Femur (tissue), 1 donor: Measurements from ENCODE around the gene KCNC3.
"Not testable (repeated sequence)": the region's sequence is repeated elsewhere in the genome, so short reads cannot be mapped to it uniquely, and the experiment has no call there.

Experiments used
- DNase-seq: peaks from one replicate; pipeline ENCODE4 v3.0.0-alpha.2; 2017

The KCNC3 gene

DNA sequence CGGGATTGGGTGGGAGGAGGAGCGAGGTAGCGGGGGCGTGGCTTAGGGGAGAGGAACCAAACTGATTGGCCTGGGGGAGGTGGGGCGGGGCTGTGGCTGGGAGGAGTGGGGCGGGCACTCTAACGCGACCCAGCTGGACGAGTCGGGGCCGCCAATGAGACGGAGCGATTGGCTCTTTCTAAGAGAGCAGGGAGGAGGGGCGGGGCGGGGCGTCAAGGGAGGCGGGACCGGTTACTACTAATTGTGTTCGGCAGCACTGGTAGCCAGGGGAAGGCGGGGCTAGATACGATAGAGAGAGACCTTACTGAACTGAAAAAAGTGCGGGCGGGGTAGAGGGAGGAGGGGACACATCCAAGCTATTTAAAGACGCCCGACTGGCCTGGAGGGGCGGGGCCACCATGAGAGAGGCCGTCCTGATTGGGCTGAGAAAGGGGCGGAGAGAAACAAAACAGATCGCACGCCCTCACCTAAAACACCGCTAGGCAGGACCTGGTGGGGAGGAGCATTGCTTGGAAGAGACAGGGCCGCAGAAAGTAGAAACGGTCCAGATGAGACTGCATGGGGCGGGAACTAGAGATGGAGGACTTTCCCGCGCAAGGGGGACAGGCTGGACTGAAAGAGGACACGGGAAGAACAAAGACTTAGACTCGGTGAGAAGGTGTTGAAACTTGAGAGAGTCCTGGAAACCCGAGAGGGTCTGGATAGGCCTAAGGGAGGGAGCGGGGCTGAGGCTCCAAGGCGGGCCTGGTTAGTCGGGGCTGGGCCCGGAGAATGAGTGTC lies at the start of gene KCNC3:
TSS of gene KCNC3 (minus strand) at position 232 of the 780 bp plus-strand sequence. CDS start 295 bp downstream, outside the sequence.
- peak; percentile 98 for DNase-seq

DNA sequence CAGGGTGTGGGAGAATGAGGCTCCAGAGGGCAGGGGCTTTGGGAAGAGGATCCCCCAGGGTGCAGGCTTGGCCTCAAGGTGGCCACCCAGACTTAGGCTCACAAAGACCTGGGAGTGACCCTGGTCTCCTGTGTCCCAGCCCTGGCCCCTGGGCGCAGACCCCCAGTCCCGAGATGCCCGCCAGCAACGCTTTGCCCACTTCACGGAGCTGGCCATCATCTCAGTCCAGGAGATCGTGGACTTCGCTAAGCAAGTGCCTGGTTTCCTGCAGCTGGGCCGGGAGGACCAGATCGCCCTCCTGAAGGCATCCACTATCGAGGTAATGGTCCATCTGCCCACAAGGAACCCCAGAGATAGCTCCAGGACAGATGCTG lies 49.7 kb upstream of the KCNC3 start:
- DNase-seq: no peak

DNA sequence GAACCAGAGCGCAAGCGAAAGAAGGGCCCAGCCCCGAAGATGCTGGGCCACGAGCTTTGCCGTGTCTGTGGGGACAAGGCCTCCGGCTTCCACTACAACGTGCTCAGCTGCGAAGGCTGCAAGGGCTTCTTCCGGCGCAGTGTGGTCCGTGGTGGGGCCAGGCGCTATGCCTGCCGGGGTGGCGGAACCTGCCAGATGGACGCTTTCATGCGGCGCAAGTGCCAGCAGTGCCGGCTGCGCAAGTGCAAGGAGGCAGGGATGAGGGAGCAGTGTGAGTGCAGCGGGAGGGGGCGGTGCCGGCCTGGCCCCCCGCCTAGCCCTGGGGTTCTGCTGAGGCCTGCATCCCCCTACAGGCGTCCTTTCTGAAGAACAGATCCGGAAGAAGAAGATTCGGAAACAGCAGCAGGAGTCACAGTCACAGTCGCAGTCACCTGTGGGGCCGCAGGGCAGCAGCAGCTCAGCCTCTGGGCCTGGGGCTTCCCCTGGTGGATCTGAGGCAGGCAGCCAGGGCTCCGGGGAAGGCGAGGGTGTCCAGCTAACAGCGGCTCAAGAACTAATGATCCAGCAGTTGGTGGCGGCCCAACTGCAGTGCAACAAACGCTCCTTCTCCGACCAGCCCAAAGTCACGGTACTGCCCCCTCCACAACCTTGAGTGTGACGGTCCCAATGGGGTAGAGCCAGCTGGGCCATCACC lies 49.1 kb upstream of the KCNC3 start:
- no peak for DNase-seq

DNA sequence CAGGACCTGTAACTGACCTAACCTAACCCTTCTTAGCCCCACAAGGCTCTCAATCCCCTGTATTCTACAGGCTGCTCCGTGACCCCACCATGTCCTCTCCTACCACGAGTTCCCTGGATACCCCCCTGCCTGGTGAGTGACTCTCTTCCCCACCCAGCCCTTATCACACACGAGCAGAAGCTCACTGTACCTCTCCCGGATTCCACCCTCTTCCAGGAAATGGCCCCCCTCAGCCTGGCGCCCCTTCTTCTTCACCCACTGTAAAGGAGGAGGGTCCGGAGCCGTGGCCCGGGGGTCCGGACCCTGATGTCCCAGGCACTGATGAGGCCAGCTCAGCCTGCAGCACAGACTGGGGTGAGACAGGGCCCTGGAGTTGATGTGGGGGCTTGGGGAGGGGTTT lies 48.3 kb upstream of the KCNC3 start:
- DNase-seq: no peak

DNA sequence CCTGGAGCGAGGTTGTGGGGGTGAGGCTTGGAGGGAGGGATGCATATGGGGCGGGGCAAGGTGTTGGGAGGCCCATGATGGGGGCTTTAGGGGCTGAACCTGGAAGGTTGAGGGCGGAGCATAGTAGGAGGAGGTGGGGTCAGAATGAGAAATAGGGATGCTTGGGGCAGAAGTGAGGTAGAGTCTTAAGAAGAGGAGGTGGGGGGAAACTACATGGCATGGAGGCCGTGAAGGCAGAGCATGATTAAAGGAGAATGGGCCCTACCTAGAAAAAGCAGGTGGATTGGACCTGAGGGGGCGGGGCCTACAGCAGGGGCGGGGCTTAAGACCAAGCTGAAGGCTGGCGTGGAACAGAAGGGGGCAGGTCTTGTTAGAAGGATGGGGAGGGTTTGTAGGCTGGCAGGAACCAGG lies 47.9 kb upstream of the KCNC3 start:
- DNase-seq: peak; percentile 52

DNA sequence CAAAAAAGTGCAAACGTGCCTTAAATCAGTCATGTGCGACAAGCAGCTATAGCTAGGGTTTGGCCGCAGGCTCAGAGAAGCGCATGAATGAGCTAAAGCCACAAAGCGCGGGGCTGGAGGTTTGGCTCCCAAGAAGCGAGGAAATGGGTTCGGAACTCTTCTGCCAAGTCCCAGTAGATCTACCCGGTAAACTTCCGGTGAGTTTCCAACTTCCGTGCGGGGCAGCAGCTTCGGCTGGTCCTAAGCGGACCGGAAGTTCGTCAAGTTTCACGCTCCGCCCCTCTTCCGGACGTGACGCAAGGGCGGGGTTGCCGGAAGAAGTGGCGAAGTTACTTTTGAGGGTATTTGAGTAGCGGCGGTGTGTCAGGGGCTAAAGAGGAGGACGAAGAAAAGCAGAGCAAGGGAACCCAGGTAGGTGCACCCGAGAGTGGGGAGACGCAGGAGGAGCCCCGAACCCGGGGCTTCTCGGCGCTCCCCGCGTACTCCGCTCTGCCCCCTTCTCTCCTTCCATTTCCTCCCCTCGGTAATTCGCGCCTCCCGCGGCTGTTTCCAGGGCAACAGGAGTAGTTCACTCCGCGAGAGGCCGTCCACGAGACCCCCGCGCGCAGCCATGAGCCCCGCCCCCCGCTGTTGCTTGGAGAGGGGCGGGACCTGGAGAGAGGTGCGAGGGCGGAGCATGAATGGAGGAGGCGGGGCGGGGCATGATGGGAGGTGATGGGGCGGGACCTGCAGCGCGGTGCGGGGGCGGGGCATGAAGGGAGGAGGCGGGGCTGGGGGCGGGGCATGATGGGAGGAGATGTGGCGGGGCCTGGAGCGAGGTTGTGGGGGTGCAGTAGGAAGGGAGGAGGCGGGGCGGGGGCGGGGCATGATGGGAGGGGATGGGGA lies 47.2 kb upstream of the KCNC3 start, which contains the start of gene NR1H2:
TSS of gene NR1H2 (plus strand) at position 292 of the 885 bp plus-strand sequence. CDS start 1,149 bp downstream, outside the sequence.
- DNase-seq: peak; percentile 97

DNA sequence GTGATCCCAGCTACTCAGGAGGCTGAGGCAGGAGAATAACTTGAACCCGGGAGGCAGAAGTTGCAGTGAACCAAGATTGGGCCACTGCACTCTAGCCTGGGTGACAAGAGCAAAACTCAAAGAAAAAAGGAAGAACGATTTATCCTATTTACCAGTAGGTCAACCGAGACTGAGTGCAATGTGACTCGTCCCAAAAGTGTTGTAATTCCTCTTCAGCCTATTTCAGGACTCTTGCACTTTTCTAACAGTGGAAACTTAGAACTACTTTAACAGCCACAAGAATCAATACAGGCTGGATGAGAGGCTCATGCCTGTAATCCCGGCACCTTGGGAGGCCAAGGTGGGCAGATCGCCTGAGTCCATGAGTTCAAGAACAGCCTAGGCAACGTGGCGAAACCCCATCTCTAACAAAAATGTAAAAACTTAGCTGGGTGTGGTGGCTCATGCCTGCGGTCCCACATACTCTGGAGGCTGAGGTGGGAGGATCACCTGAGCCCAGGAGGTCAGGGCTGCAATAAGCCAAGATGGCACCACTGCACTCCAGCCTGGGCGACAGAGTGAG lies 42.8 kb upstream of the KCNC3 start:
- no peak for DNase-seq

DNA sequence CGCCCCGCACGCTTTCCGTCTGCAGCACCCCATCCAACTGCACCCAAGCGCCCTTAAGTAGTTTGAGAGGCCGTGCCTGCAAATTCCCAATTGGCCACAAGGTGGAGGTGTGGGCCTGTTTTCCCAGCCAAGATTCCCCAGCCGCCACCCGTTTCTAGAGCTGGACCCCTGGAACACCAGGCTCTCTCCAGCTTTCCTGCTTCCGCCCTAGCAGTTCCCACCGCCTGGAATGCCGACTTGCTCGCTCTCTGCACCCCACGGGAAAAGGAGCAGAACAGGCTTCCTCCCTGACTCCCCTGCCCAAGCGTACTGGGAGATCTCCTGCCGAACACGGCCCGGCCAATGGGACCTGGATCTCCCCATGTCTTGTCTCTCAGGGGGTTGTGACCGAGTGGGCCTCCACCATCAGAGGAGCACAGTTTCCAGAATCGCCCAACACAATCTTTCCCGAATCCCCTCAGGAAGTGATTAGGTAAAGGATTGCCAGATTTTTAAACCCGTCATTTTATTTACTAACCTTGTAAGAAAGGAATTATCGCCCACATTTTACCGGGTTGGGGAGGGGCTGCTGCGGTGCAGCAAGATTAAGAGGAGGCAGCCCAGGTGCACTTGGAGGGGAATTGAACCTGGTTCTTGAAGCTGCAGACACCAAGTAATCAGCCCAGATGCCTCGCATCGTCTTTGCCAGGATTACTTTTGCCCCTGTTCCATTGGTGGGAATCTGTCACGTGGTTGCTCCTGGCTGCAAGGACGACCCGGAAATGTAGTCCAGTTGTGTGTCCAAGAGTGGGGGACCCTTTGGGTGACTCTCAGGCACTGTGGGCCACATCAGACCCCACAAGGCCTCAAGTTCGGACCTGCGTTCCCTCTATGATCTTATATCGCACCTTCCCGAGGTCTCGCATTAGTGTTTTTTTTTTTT lies 39.7 kb upstream of the KCNC3 start:
- peak; percentile 91 for DNase-seq

DNA sequence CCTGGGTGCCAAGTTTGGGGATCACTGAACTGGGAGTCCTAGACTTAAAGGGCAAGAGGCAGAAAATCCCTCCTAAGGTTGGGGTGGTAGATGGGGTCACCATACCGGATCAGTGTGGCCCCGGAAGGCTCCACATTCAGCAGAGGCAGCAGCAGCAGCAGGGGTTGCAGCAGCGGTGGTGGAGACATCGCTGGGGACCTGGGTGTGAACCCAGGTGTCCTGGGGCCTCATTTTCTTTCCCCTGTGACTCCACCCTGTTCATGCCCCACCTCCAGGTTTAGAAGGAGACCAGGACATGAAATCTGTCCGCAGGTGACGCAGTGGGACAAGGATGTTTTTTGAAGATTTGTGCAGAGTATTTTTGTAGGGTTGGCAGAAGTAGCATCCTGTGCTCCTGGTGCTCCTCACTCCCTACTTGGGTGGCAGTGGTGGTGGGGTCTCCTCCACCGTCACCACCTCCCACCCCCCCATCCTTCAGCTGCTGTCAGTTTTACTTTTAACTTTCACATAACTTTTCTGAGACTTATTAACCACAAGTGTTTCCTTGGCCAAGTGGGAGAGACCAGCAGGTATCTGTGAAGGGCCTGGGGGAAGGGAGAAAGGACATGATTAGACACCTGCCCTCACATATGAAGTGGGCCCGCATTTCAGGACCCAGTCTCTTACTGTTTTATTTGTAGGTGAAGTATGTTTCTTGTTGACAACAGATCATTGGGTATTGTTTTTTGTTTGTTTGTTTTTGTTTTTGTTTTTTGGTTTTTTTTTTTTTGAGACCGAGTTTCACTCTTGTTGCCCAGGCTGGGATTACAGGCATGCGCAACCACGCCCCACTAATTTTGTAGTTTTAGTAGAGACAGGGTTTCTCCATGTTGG lies 36.5 kb upstream of the KCNC3 start, which contains the start of gene NAPSA:
TSS of gene NAPSA (minus strand) at position 206 of the 873 bp plus-strand sequence. CDS start at position 188, 18 bp downstream.
- DNase-seq: no peak

DNA sequence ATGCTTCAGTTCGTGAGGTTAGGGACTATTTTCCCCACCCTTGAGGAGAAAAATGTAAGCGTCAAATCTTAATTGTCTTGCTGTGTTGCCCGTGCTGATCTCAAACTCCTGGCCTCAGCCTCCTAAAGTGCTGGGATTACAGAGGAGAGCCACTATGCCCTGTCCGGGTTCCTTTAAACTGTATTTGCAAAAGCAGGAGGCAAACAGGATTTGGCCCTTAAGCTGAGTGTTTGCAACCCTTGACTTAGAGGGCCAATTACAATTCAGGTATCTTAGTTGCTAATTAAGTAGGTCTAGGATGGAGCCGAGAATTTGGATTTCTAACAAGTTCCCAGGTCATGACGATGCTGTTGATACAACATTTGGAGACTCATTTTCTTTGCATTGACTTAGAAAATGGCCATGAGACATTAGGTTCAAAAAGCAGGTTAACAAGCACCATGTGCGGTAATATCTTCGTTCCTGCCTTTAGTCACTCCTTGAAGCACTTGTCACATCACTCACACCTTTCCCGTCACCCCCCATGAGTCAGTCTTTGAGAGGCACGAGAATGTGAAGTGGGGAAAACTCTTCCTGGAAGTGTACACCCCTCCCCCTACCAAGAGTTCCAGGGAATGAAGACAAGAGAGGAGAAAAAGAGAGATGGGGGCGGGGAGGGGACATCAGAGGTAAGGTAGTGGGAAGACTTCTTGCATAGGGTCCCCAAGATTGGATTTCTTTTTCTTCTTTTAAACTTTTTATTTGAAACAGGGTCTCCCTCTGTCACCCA lies 33.7 kb upstream of the KCNC3 start:
- no peak for DNase-seq

DNA sequence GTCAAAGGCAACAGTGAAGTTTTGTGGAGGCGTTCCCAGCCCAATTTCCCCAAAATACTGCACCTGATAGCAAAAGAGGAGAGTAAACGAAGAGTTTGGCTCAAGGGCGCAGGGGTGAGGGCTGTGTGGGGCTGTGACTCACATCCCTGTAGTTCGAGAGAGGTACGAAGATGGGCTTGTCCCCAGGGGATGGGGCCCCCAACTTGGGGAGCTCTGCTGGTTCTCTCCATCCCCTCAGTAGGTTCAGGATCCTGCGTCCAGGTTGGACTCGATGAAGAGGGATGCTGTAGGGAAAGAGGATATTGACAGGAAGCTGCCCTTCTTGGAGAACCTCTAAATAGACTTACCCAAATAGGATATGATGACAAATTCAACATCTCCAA lies 32.8 kb upstream of the KCNC3 start:
- no peak for DNase-seq

DNA sequence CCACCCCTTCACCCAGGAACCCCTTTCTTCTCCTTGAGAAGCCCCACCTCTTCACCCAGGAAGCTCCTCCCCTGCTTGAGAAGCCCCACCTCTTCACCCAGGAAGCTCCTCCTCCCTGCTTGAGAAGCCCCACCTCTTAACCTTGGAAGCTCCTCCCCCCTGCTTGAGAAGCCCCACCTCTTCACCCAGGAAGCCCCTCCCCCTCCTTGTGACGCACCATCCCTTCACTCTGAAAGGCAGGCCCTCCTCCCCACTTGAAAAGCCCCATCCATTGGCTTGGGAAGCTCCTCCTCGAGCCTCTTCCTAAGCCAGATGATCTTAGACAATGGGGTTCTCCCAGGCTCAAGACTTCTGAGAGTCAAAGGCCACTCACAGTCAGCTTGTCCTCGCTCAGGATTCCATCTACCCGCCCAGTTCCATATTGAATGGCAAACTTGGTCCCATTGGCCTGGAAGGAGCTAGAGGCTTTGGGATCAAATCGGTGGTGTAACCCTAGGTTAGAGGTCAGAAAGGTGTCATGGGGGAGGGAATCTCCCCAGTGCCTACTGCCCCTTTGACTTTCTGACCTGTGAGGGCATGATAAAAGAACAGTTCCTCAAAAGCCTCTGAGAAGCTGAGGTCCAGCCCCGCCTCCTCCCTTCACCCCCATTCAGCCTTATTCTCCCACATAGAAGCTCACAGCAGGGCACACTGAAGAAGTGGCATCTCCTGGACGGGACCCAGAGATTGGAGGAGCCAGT lies 32.3 kb upstream of the KCNC3 start:
- DNase-seq: no peak

DNA sequence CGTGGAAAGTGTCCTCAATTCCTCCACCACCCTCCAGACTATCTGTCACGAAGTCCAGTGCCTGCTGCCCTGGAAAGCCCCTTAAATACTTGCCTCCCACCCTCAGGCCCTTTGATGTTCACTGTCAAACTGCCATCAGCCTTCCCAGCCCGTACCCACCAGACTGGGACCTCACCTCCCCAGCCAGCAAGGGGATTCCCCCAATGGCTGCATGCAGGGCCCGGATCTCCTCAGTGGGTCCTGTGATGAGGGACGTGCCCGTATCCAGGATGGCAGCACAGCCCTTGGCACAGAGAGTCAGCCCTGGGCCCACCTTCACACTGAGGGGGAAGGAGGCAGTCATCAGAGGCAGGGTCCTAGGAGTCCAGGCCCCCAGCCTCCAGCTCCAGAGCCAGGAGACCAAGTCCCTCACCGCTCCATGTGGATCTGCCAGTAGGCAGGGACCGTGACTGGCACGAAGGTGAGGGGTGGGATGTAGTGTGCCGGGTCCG lies 30.2 kb upstream of the KCNC3 start:
- no peak for DNase-seq

DNA sequence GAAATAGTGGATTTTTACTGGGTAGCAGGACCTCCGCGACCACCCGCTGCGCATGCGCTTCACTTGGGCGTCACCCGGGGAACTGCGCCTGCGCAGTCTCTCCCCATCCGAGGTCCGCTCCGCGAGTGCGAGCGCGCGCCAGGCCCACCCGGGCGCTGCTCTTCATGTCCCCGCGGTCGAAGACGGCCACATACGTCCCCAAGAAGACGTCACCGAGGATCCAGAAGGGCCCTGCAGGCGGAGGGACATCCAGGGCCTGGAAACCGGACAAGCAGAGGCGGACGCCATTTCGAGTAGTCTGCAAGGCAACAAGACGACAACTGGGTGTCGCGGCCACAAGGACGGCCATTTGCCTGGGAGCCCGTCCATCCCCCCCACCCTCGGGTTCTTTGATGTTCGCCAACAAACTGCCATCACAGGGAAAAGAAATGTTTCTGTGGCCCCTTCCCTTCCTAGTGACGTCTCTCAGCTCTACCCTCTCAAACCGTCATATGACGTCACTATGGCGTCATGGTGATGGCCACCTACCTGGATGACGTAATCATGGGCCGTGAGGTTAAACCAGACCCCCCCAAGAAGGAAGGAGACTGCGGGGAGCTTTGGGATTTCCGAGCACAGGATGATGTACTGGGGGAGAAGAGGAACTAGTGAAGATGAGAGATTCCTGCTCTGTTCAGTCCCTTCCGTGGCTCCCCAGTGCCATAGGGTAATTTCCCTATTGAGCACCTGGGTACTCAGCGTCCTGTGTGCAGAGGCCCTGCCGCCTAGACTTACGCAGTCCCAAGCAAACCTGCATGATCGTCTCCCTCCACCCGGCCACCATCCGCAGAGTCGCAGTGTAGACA lies 29.5 kb upstream of the KCNC3 start:
- peak; percentile 82 for DNase-seq

DNA sequence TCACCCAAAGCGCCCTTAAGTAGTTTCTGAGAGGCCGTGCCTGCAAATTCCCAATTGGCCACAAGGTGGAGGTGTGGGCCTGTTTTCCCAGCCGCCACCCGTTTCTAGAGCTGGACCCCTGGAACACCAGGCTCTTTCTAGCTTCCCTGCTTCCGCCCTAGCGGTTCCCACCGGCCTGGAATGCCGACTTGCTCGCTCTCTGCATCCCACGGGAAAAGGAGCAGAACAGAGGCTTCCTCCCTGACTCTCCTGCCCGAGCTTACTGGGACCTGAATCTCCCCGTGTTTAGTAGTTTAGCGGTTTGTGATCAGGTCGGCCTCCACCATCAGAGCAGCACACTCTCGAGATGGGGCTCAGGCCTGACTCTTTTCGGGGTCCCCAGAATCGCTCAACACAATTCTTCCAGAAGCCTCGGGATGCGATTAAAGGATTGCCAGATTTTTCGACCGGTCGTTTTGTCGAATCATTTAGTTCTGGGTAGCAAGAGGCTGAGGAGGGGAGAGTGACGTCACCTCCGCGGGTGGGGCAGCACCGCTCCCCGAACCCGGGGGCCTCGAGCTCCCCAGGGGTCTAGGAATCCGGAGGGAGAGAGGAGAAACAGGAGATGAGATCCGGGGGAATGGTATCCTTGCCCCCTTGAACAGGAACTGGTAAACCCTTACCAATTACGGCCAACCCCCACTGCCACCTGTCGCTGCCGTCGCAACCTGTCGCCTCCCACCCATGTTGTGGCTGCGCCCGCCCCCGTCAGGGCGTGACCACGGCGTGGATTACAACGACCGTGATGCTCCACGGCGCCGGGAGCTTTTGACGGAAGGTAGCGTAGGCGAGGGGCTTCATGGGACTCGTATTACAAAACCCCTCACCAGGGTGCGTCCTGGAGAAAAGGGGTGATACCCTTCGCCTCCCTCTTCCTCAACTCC lies 28.3 kb upstream of the KCNC3 start:
- DNase-seq: peak; percentile 80

DNA sequence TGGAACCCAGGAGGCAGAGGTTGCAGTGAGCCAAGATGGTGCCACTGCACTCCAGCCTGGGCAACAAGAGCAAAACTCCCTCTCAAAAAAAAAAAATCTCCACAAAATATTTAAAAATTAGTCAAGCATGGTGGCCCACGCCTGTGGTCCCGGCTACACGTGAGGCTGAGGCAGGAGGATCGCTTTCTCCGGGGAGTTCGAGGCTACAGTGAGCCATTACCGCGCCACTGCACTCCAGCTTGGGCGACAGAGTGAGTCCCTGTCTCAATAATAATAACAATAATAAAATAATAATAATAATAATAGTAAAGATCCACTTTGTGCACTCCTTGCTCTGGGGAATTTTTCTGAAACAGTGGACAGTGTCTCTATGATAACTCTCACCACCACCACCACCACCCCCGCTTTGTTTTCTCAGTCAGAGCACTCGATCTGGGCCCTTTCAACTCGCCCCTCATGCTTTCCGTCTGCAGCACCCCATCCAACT lies 27.6 kb upstream of the KCNC3 start:
- no peak for DNase-seq

DNA sequence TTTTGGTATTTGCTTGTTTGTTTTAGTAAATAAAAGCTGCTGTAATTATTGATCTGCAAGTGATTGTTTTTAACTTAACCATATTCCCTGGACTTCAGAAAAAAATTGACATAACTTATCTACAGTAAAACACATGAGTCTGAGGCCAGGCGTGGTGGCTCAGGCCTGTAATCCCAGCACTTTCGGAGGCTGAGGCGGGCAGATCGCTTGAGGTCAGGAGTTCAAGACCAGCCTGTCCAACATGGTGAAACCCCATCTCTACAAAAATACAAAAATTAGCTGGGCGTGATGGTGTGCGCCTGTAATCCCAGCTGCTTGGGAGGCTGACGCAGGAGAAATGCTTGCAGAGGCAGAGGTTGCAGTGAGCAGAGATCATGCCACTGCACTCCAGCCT lies 24.3 kb upstream of the KCNC3 start:
- DNase-seq: not testable (repeated sequence)
